ENCODE results near the gene NSUN7.

GRCh38 chr4:40856277-40856839 is 106.6 kb downstream of the NSUN7 start:
- TF ChIP-seq, protein P1, sequence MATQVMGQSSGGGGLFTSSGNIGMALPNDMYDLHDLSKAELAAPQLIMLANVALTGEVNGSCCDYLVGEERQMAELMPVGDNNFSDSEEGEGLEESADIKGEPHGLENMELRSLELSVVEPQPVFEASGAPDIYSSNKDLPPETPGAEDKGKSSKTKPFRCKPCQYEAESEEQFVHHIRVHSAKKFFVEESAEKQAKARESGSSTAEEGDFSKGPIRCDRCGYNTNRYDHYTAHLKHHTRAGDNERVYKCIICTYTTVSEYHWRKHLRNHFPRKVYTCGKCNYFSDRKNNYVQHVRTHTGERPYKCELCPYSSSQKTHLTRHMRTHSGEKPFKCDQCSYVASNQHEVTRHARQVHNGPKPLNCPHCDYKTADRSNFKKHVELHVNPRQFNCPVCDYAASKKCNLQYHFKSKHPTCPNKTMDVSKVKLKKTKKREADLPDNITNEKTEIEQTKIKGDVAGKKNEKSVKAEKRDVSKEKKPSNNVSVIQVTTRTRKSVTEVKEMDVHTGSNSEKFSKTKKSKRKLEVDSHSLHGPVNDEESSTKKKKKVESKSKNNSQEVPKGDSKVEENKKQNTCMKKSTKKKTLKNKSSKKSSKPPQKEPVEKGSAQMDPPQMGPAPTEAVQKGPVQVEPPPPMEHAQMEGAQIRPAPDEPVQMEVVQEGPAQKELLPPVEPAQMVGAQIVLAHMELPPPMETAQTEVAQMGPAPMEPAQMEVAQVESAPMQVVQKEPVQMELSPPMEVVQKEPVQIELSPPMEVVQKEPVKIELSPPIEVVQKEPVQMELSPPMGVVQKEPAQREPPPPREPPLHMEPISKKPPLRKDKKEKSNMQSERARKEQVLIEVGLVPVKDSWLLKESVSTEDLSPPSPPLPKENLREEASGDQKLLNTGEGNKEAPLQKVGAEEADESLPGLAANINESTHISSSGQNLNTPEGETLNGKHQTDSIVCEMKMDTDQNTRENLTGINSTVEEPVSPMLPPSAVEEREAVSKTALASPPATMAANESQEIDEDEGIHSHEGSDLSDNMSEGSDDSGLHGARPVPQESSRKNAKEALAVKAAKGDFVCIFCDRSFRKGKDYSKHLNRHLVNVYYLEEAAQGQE (IDR thresholded peaks at IDR 0.05; ENCODE audit: insufficient read depth in 1 of 2, low read depth in 2 of 2, low read length in 2 of 2), result no peak
- TF ChIP-seq TAF1 (IDR thresholded peaks at IDR 0.05; ENCODE audit: borderline replicate concordance, insufficient read depth, low read length) (no peak), FOXP2 (optimal IDR thresholded peaks at IDR 0.05; ENCODE audit: borderline replicate concordance, extremely low read depth, extremely low read length, insufficient read depth) (no peak), POLR2AphosphoS5 (IDR thresholded peaks at IDR 0.05; ENCODE audit: low read depth, low read length) (no peak)

Measured in PFSK-1 (cell line).